Limb (tissue), 2 donors: ENCODE data around the gene ATP13A2.

Experiments used
- DNase-seq, 2 donors: peaks; one replicate each; pipeline ENCODE4 v3.0.0-alpha.2; 2016; ENCODE audit errors: extremely low spot score in 2 of 2

Gene ATP13A2, protein sequence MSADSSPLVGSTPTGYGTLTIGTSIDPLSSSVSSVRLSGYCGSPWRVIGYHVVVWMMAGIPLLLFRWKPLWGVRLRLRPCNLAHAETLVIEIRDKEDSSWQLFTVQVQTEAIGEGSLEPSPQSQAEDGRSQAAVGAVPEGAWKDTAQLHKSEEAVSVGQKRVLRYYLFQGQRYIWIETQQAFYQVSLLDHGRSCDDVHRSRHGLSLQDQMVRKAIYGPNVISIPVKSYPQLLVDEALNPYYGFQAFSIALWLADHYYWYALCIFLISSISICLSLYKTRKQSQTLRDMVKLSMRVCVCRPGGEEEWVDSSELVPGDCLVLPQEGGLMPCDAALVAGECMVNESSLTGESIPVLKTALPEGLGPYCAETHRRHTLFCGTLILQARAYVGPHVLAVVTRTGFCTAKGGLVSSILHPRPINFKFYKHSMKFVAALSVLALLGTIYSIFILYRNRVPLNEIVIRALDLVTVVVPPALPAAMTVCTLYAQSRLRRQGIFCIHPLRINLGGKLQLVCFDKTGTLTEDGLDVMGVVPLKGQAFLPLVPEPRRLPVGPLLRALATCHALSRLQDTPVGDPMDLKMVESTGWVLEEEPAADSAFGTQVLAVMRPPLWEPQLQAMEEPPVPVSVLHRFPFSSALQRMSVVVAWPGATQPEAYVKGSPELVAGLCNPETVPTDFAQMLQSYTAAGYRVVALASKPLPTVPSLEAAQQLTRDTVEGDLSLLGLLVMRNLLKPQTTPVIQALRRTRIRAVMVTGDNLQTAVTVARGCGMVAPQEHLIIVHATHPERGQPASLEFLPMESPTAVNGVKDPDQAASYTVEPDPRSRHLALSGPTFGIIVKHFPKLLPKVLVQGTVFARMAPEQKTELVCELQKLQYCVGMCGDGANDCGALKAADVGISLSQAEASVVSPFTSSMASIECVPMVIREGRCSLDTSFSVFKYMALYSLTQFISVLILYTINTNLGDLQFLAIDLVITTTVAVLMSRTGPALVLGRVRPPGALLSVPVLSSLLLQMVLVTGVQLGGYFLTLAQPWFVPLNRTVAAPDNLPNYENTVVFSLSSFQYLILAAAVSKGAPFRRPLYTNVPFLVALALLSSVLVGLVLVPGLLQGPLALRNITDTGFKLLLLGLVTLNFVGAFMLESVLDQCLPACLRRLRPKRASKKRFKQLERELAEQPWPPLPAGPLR

DNA sequence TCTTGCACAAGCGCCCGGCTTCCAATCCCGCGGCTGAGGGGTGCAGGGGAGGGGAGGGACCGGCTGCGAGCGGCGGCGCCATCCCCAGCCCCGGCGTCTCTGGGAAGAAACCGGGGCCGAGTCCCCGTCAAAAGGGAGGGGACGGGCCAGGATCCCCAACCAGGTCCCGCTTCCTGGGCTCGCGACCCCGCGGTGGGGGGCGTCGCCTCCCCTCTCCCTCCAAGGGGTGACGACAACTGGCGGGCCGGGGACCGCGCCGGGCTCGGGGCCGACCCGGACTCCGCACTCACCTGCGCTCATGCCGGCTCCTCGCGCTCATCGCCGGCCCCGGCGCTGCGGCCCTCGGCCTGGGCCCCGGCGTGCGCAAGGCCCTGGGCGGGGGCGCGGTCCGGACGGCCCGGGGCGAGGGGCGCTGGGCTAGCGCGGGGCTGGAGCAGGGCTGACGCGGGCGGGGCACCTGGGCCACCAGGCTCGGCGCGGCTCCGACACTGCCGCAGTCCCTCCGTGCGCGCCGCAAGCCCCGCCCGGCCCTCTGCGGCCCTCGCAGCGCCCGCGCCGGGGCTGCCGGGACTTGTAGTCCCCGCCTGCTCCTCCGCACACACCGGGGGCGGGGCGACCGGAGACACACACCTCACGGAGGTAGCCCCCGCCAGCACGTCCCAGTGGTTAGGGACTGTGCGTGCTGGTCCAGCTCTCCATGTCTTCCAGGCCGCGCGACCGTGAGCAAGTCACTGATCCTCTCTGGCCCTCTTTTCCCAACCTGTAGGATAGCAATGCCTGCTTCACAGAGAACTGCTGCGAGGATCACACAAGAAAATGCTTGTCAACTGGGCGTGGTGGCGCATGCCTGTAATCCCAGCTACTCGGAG is at the start of gene ATP13A2:
Gene ATP13A2, minus strand, starts transcription at position 490 of the 869 bp plus-strand sequence. Its CDS starts 190 bp downstream, at position 300.
- peak; percentile 74 to 89 for DNase-seq

DNA sequence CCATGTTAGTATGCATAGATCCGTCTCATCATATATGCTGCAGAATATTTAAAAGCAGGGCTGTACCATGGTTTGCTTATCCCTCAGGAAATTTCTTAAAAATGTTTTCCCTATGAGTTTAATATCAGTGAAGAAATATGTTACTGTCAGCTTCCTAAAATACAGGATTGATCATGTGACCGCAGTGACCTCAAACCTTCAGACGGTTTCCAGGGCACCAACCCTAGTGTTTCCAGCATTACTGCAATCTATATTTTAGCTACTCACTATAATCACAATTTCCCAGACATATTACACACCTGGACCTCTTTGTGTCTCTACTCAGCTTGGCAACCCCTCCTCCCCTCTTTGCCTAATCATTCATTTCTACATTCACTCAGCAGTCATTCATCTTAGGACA is 49.8 kb upstream of the ATP13A2 start:
- DNase-seq, result no peak

GRCh38 chr1:17060306-17060749 is 48.6 kb upstream of the ATP13A2 start:
- no peak for DNase-seq

DNA sequence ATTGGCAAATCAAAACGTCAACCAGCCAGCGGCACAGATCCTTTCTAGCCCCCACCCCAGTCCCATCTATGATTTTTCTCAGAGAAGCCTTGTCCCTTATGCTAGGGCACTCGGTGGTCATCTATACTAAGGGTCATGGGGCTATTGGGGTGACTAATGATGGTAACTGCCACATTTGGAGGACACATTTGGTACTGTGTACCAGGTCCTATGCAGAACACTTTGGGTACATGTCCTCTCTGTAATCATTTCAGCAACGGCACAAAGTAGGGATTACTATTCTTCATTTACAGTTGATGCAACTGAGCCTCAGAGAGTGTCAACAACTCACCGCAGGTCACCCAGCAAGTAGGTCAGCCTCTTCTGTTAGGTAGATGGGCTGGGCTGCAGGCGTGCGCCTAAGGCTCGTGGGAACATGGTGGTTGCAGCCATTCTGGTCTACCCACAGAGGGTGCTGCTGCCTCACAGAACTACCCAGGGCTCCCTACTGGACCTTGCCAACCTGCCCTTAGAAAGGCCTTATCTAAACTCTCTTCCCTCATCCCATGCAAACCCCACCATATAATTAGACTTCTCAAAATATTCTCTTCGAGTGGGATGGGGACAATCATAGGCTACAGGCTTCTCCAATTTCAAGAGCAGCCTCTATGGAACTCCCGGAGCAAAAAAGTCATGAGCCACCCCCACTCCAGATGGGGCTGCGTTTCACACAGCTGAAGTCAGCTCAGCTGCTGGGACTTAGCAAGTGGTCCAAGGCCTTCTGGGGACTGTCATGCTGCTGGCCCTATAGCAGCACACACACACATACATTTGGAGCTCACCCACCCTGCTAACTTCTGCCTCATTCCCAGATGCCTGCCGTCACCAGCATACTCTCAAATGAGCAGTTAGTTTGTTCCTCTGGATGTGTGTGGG is 47.9 kb upstream of the ATP13A2 start:
- DNase-seq, result peak; percentile 65 to 78

DNA sequence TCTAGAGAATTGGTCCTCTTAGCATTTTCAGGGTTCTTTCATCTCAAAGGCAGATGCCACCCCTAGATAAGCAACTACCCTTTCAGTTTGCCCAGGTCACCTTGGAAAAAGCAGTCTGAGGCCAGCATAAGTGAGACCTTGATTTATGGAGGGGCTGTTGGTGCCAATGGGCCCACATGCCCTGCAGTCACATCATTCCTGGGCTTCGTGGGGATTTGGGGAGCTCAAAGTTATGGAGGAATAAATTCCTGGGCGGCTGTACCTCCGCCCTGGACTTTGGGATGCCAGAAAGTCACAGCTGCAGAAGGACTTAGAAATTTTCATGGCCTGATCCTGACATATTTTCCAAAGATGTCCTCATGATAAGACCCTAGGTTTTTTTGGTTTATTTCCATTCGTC is 44.8 kb upstream of the ATP13A2 start:
- DNase-seq, result no peak

DNA sequence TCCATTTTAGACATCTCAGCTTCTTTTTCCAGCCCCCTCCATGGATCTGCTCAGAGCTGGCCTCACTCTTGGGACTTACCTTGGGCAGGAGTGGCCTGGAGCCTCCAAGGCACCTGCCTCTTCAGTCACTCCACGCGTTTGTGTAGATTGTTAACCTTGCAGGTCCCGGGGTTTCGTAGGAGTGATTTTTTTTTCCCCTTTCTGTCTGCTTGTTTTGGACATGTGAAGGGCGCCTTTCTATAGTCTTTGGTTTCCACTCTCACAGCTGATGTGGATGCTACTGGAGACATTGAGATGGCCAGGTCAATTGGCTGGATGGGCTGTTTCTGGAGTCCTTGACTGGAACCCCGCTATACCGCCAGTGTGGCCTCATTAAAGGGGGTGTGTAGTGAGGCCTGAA is 44.1 kb upstream of the ATP13A2 start:
- no peak for DNase-seq

- DNase-seq, result peak; percentile 97 to 99
Observed at GRCh38 chr1:17053685-17054410, 42.1 kb upstream of the ATP13A2 start, which contains the start of gene SDHB. Gene SDHB (minus strand): TSS chr1:17054032. CDS start chr1:17054019, 13 bp downstream.

DNA sequence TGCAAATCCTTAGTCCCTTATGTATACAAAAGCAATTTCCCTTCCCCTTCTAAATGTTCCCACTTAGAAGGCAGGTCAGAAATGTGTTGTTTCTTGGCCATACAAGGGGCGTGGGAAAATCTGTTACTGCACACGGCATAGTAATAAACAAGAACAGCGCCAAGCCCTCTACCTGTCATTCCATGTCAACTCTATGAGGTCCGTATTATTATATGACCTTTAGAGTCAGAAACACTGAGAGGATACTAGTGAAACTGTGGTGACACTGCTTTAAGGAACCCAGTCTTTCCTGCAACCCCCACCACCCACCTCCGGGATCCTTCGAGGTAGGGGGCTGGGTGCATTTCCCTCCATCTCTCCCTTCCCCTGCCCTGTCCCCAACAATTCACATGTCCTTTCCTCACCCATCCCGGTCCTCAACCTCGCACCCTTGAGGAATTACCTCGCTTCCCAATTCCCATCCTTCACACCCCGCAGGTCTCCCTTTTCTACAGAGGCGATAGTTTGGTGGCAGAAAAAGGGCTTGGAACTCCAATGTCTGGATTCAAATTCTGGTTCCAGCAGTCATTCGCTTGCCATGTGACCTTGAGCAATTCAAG is 41.5 kb upstream of the ATP13A2 start:
- DNase-seq, result no peak

DNA sequence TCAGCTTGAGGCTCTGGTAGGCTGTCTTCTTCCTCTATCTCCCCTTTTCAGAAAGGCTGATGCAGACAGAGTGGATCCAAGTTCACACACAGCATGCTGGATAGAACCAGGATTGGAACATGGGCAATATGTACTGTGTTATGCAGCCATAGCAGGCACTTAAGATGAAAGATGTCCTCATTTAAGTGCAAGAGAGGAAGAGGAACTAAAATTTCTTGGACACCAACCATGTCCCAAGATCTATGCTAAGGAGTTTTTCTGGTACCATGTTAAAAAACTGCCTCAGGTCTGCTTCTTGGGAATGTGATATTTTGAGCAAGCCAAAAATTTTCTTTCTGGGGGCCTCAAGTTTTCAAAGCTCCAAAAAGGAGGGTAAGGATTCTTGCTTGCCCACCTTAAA is 40.9 kb upstream of the ATP13A2 start:
- DNase-seq, result no peak

- DNase-seq, result no peak
Observed at GRCh38 chr1:17052038-17052437, 40.3 kb upstream of the ATP13A2 start.

- no peak for DNase-seq
Observed at GRCh38 chr1:17047924-17048323, 36.2 kb upstream of the ATP13A2 start.

- no peak for DNase-seq
Observed at GRCh38 chr1:17046334-17046657, 34.6 kb upstream of the ATP13A2 start.

DNA sequence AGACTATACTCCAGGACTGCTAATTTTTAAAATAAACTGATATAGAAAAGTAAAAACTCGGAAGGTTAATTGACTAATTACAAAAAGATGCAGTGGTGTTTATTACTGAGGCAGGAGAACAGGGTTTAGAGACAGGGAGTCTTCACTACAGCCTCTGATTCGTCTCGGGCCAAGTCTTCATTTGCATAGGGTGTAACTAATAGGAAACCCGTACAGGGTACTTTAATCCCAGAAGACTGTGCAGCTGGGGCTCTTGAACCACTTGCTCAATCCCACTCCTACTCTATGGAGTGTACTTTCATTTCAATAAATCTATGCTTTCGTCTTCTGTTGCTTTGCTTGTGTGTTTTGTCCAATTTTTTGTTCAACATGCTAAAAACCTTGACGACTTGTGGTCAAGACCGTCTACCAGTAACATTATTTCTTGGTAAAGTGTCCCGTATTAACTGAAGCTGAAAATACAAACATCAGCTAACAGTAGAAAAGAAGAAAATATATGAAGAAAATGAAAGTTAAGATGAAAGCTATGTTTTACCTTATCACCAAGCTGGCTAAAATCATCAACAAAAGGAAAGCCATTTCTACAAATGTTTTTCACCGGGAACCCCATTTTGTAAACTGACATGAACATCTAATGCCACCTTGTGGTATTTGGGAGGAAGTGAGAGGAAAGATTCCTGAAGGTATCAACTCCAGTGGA is 34.1 kb upstream of the ATP13A2 start:
- peak in 1 of 2 donors; percentile 72 for DNase-seq

GRCh38 chr1:17045150-17045549 is 33.4 kb upstream of the ATP13A2 start:
- DNase-seq, result no peak

- no peak for DNase-seq
Observed at GRCh38 chr1:17043676-17044075, 31.9 kb upstream of the ATP13A2 start.

DNA sequence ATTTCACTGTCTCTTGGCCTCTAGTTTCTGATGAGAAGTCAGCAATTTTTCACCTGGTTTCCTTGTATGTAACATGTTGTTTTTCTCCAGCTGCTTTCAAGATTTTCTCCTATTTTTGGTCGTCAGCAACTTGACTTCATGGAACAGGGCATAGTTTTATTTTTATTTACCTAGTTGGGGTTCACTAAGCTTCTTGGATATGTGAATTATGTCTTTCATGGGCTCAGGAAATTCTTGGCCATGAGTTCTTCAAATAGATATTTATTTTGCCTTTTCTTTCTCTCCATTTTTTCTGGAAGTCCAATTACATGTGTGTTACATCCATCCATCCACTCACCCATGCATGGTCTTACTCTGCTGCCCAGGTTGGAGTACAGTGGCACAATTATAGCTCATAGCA is 28.4 kb upstream of the ATP13A2 start:
- no peak for DNase-seq

DNA sequence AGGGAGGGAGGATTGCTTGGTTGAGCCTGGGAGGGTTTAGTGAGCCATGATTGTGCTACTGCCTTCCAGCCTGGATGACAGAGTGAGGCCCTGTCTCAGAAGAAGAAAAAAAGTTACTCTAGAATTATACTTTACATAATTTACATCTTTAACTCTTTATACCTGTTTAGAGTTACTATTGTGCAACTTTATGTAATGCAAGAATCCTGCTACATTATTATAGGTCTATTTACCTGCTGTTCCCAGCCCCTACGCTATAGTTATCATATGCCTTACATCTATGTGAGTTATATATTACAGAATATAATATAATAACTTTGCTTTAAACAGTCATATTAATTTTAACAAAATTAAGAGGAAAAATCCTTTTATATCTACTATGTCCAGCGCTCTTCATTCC is 27.8 kb upstream of the ATP13A2 start:
- no peak for DNase-seq

GRCh38 chr1:17033481-17033880 is 21.8 kb upstream of the ATP13A2 start:
- no peak for DNase-seq
